ENCODE results near the gene EIF5B. TPM values are rescaled to one million over a fixed set of nuclear protein-coding genes. Genes with fewer than 3 reads are reported as not detected.

The EIF5B gene
- total RNA-seq, 1 donor from 2014 or later = 57.4 TPM

DNA sequence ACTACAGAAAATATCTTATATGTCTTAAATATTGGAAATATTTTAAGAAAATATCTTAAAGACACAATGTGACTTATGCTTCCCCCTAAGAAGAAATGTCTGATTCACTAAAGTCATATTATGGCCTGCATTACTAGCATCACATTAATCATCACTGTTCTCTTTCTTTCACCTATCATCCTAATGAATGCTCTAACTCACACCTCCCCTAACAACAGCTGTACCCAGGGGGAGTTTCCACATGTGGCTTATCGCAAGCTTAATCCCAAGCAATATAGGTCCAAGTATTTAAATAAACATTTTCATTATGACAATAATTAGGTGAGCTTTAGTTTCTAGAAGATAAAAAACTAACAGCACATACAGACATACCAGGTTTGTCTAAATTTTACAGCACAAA is 113.0 kb downstream of the EIF5B start:
- no peak overlapping the region for H3K27ac Mint-ChIP-seq (ENCODE audit: unreplicated experiment)
- H3K4me1 Mint-ChIP-seq (ENCODE audit: low read depth, unreplicated experiment) = no peaks in the 10 kb centered on the region
- no peaks in the 10 kb centered on the region for H3K27me3 Mint-ChIP-seq (ENCODE audit: unreplicated experiment)
- no peaks in the 10 kb centered on the region for H3K9me3 Mint-ChIP-seq (ENCODE audit: unreplicated experiment)
- no peaks in the 10 kb centered on the region for H3K36me3 Mint-ChIP-seq (ENCODE audit: unreplicated experiment)
- no peak for DNase-seq
- H3K4me3 Mint-ChIP-seq (ENCODE audit: unreplicated experiment) = no peak overlapping the region
- TF ChIP-seq, protein P1, sequence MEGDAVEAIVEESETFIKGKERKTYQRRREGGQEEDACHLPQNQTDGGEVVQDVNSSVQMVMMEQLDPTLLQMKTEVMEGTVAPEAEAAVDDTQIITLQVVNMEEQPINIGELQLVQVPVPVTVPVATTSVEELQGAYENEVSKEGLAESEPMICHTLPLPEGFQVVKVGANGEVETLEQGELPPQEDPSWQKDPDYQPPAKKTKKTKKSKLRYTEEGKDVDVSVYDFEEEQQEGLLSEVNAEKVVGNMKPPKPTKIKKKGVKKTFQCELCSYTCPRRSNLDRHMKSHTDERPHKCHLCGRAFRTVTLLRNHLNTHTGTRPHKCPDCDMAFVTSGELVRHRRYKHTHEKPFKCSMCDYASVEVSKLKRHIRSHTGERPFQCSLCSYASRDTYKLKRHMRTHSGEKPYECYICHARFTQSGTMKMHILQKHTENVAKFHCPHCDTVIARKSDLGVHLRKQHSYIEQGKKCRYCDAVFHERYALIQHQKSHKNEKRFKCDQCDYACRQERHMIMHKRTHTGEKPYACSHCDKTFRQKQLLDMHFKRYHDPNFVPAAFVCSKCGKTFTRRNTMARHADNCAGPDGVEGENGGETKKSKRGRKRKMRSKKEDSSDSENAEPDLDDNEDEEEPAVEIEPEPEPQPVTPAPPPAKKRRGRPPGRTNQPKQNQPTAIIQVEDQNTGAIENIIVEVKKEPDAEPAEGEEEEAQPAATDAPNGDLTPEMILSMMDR (IDR thresholded peaks at IDR 0.05; ENCODE audit: partially characterized antibody, unreplicated experiment) = no peak

Other genes with a start within 250 kb of the EIF5B start
- gene C2orf15, start 195.7 kb upstream of the EIF5B start, total RNA-seq (ENCODE audit: unreplicated experiment) = 0.34 TPM
- gene TSGA10, start 182.4 kb upstream of the EIF5B start, total RNA-seq (ENCODE audit: unreplicated experiment) = 3.8 TPM
- 4.3 TPM for gene LIPT1, start 182.4 kb upstream of the EIF5B start, total RNA-seq (ENCODE audit: unreplicated experiment)
- 18.6 TPM for gene MITD1, start 156.3 kb upstream of the EIF5B start, total RNA-seq (ENCODE audit: unreplicated experiment)
- gene MRPL30, start 156.2 kb upstream of the EIF5B start, total RNA-seq (ENCODE audit: unreplicated experiment) = 40.2 TPM
- not detected for gene LYG2, start 81.7 kb upstream of the EIF5B start, total RNA-seq (ENCODE audit: unreplicated experiment)
- gene LYG1, start 36.2 kb upstream of the EIF5B start, total RNA-seq (ENCODE audit: unreplicated experiment) = 1.2 TPM
- 32.6 TPM for gene TXNDC9, start 1.1 kb upstream of the EIF5B start, total RNA-seq (ENCODE audit: unreplicated experiment)
- 39.2 TPM for gene REV1, start 152.6 kb downstream of the EIF5B start, total RNA-seq (ENCODE audit: unreplicated experiment)

Data from glutamatergic neuron (in vitro differentiated cells).